ENCODE measurements around the gene CDC5L.

The CDC5L gene

DNA sequence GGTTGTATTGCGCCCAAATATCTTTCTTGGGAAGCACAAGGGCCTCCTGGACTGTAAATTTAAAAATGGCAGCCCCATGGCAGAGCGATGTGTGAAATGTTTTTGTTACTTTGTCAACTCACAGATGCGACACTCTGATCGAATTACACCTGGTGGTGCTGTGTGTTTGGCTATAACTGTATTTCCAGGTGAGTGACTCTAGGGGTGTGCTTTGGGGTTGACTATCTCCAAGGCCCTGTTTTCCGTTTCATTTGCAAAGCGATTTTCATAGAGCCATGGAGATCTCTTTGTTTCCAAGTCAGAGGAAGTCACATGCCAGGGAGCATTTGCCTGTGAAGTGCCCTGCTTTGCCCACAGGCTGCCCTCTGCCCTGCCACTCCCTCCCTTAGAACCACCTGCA is 93.5 kb downstream of the CDC5L start:
- TF ChIP-seq ZFX (IDR thresholded peaks at IDR 0.05; ENCODE audit: borderline replicate concordance) (no peak), CTCF (IDR thresholded peaks at IDR 0.05) (no peak)
- no peak overlapping the region for H3K27ac ChIP-seq

DNA sequence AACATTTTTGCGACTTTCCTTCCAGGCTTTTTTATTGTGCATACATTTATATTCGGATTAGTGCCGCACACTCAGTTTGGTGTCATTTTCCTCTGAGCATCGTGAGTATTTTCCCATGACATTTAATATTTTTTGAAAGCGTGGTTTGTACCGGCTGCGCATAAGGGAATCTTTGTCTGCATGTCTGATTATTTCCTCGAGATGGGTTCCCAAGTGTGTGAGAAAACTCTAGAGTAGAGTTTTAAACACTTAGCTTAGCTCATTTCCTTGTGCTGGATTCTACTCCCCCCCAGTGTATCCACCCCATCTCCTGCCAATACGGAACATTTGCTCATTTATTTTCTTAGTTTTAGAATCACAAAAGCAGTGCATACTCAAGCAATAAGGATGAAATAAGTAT is 94.3 kb downstream of the CDC5L start:
- no peak overlapping the region for H3K27ac ChIP-seq
- TF ChIP-seq CTCF (IDR thresholded peaks at IDR 0.05) (no peak), ZFX (IDR thresholded peaks at IDR 0.05; ENCODE audit: borderline replicate concordance) (no peak)

- no peak overlapping the region for H3K27ac ChIP-seq
- TF ChIP-seq CTCF (IDR thresholded peaks at IDR 0.05) (no peak), ZFX (IDR thresholded peaks at IDR 0.05; ENCODE audit: borderline replicate concordance) (no peak)
Observed at GRCh38 chr6:44485601-44486401, 98.3 kb downstream of the CDC5L start.

- H3K27ac ChIP-seq, result no peak overlapping the region
- TF ChIP-seq CTCF (IDR thresholded peaks at IDR 0.05) (no peak), ZFX (IDR thresholded peaks at IDR 0.05; ENCODE audit: borderline replicate concordance) (no peak)
Observed at GRCh38 chr6:44487002-44487401, 99.5 kb downstream of the CDC5L start.

DNA sequence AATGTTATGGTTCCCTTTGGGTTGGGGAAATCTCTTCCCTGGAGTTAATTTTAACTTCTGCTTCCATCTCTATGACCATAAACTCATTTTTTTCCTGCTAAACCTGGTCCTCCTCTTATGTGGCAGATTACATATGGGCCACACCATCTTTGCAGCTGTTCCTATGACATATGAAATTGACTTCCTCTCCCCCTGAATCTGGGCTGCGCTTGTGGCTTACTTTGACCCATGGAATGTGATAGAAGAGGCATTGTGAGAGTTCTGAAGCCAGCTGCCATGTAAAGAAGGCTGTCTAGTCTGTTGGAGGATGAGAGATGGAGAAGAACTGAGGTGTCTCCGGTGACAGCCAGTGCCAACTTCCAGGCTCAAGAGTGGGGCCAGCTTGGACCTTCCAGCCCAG is 100.1 kb downstream of the CDC5L start:
- TF ChIP-seq CTCF (IDR thresholded peaks at IDR 0.05) (no peak), ZFX (IDR thresholded peaks at IDR 0.05; ENCODE audit: borderline replicate concordance) (no peak)
- no peak overlapping the region for H3K27ac ChIP-seq

DNA sequence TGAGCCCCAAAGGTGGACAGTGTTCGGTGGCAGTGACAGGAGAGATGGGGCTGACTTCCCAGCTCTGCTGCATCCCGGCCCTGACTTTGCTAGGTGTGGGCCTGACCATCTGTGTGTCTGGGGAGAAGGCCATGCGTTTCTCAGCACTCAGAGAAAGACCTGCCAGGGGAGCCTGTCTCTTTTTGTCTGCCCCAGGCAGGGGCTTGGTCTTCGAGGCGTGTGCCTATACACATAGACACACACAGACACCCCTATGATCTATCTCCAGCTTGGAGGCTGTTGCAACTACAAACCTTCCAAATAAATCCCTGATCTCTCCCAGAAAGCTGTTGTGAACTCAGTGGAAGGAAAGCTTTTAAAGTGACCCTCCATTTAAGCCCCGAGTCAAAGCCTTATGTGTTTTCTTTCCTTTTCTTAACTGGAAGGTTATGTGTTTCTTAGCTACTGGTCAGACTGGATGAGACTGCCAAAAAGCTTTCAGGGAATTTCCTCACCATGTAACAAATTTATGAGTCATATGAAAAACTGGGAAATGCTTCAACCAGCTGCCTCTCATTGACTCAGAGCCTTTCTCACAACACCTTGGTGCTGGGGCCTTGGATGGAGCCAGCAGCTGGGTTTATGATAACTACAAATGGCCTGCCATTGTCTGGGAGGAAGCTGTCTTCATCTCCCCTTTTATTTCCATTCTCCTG is 102.6 kb downstream of the CDC5L start:
- TF ChIP-seq CTCF (IDR thresholded peaks at IDR 0.05) (no peak), ZFX (IDR thresholded peaks at IDR 0.05; ENCODE audit: borderline replicate concordance) (no peak)
- no peak overlapping the region for H3K27ac ChIP-seq

DNA sequence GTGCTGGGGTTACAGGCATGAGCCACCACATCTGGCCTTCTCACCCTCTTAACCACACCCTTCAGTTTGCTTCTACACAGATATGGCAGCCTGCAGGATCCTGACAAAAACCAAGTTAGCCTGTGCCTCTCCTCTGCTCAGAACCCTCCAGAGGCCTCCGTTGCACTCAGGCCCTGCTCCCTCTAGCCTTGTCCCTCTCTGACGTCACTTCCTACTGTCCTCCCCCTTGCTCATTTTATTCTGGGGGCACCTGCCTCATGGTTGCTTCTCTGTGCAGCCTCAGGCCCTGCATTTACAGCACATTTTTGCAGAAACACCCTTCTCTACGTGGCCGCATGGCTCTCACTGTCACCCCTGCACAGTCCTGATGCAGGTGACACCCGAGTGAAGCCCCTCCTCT is 105.6 kb downstream of the CDC5L start:
- TF ChIP-seq CTCF (IDR thresholded peaks at IDR 0.05), result no peak
- no peak for TF ChIP-seq ZFX (IDR thresholded peaks at IDR 0.05; ENCODE audit: borderline replicate concordance)
- no peak overlapping the region for H3K27ac ChIP-seq
